ENCODE data around the gene GBGT1. TPM values are rescaled to one million over a fixed set of nuclear protein-coding genes. Genes with fewer than 3 reads are reported as not detected.

GBGT1 gene
- total and polyA plus RNA-seq, 2 of the 4 experiments (the other 2 are of a cell fraction): 1.8 to 3.2 TPM

- no peak overlapping the region for H2AFZ ChIP-seq (replicated peaks; ENCODE audit: low read length, poor library complexity)
- no peak overlapping the region for H2BK15ac ChIP-seq (ENCODE audit: low read depth, low read length)
- no peak overlapping the region for H3K23ac ChIP-seq (ENCODE audit: low read depth, low read length)
- no peak overlapping the region for H3K4me2 ChIP-seq (ENCODE audit: low read depth, low read length)
- no peak overlapping the region for H3K4ac ChIP-seq (ENCODE audit: low read depth, low read length)
- no peak overlapping the region for H3K14ac ChIP-seq (replicated peaks; ENCODE audit: low read depth, low read length)
- no peak overlapping the region for H4K5ac ChIP-seq (ENCODE audit: low read depth, low read length)
- H3K79me1 ChIP-seq (ENCODE audit: low read depth in 1 of 2, low read length in 2 of 2): peaks cover 3 to 23% of the 10 kb centered on the region in 2 experiments; a peak in 3 of 4 replicates
- ChIA-PET POLR2A (ENCODE audit: unreplicated experiment) (no interaction called here), CTCF (interaction anchor here (0.9 kb wide), 1 partner anchor 129 kb away, joined by 4 read pairs; no protein-coding TSS in a partner anchor)
- BruUV-seq (replicated peaks): no TSS peak
- dilution Hi-C loops (cut with HindIII; ENCODE audit: low sequenced_read_pairs, unreplicated experiment) (no loop called here), in situ Hi-C loops (cut with MboI; ENCODE audit: low sequenced_read_pairs) (loop anchor here (5.0 kb wide), 1 partner anchor 104 kb away; no protein-coding TSS in a partner anchor), intact Hi-C loops (cut with micrococcal nuclease) (no loop called here)
- no peaks in the 10 kb centered on the region for H3K9me3 ChIP-seq (ENCODE audit: control insufficient read depth, insufficient read depth, low read length)
- no peaks in the 10 kb centered on the region for H3K9me1 ChIP-seq (ENCODE audit: insufficient read depth, low read length)
- H2BK5ac ChIP-seq (ENCODE audit: low read depth, low read length, poor library complexity, severe bottlenecking): no peak overlapping the region
- no peak overlapping the region for H4K91ac ChIP-seq (ENCODE audit: insufficient read depth, low read depth, low read length)
- no peak for DNase-seq
- H3K27me3 ChIP-seq (ENCODE audit: control insufficient read depth, insufficient read depth, low read length): no peaks in the 10 kb centered on the region
- H2AK5ac ChIP-seq (ENCODE audit: low read depth, low read length): no peak overlapping the region
- H2AK9ac ChIP-seq (replicated peaks; ENCODE audit: low read depth, low read length, poor library complexity): peak overlapping the region; percentile 72
- H4K8ac ChIP-seq (ENCODE audit: low read depth in 2 of 2, low read length in 2 of 2): no peak overlapping the region
- 0 out of 2 replicates have a peak, but pooled peaks cover 1% of the 10 kb centered on the region for H3K36me3 ChIP-seq (ENCODE audit: control insufficient read depth, insufficient read depth, low read length)
- no peak overlapping the region for H3K56ac ChIP-seq (ENCODE audit: extremely low read depth, insufficient read depth, low read length)
- H4K20me1 ChIP-seq (ENCODE audit: insufficient read depth, low read length): peaks cover 17% of the 10 kb centered on the region
- peaks cover 6% of the 10 kb centered on the region; the same call in 1 of the 2 replicates for H3K4me1 ChIP-seq (ENCODE audit: control insufficient read depth, insufficient read depth, low read length)
- 90% methylated on average over 4 of the region's 6 CpGs; no CpG with 5 or more reads in 1 of the 2 experiments for WGBS, 2 experiments (ENCODE audit: extremely low coverage in 2 of 2, insufficient read length in 1 of 2)
- H2BK20ac ChIP-seq (ENCODE audit: low read depth, low read length): no peak overlapping the region
- no peak overlapping the region for H3K18ac ChIP-seq (ENCODE audit: low read depth, low read length)
- no peak overlapping the region for H2BK120ac ChIP-seq (ENCODE audit: low read depth, low read length)
- no peak overlapping the region for H3K4me3 ChIP-seq (ENCODE audit: insufficient read depth, low read depth, low read length)
- no peak for TF ChIP-seq RAD21 (IDR thresholded peaks at IDR 0.05; ENCODE audit: low read length)
- no peak for TF ChIP-seq BHLHE40 (IDR thresholded peaks at IDR 0.05; ENCODE audit: low read depth, low read length)
- no peak for TF ChIP-seq POLR2A (IDR thresholded peaks at IDR 0.05; ENCODE audit: low read depth, low read length)
- TF ChIP-seq CHD1 (IDR thresholded peaks at IDR 0.05; ENCODE audit: low read depth, low read length): no peak
- TF ChIP-seq, protein P1, sequence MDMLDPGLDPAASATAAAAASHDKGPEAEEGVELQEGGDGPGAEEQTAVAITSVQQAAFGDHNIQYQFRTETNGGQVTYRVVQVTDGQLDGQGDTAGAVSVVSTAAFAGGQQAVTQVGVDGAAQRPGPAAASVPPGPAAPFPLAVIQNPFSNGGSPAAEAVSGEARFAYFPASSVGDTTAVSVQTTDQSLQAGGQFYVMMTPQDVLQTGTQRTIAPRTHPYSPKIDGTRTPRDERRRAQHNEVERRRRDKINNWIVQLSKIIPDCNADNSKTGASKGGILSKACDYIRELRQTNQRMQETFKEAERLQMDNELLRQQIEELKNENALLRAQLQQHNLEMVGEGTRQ (IDR thresholded peaks at IDR 0.05; ENCODE audit: low read depth, low read length): no peak
- TF ChIP-seq MXI1 (IDR thresholded peaks at IDR 0.05; ENCODE audit: borderline replicate concordance, low read depth, low read length): no peak
- TF ChIP-seq RFX5 (IDR thresholded peaks at IDR 0.05; ENCODE audit: low read depth, low read length): no peak
- TF ChIP-seq SMC3 (IDR thresholded peaks at IDR 0.05; ENCODE audit: low read depth, low read length): no peak
- TF ChIP-seq ELK1 (IDR thresholded peaks at IDR 0.05; ENCODE audit: borderline replicate concordance, low read depth, low read length): no peak
- TF ChIP-seq RCOR1 (IDR thresholded peaks at IDR 0.05; ENCODE audit: insufficient replicate concordance, low read length): no peak
- TF ChIP-seq MAFK (IDR thresholded peaks at IDR 0.05; ENCODE audit: low read depth, low read length): no peak
- TF ChIP-seq FOS (IDR thresholded peaks at IDR 0.05; ENCODE audit: low read depth, low read length): no peak
- TF ChIP-seq, protein P2, sequence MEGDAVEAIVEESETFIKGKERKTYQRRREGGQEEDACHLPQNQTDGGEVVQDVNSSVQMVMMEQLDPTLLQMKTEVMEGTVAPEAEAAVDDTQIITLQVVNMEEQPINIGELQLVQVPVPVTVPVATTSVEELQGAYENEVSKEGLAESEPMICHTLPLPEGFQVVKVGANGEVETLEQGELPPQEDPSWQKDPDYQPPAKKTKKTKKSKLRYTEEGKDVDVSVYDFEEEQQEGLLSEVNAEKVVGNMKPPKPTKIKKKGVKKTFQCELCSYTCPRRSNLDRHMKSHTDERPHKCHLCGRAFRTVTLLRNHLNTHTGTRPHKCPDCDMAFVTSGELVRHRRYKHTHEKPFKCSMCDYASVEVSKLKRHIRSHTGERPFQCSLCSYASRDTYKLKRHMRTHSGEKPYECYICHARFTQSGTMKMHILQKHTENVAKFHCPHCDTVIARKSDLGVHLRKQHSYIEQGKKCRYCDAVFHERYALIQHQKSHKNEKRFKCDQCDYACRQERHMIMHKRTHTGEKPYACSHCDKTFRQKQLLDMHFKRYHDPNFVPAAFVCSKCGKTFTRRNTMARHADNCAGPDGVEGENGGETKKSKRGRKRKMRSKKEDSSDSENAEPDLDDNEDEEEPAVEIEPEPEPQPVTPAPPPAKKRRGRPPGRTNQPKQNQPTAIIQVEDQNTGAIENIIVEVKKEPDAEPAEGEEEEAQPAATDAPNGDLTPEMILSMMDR (conservative IDR thresholded peaks at IDR 0.05; ENCODE audit: low read depth, low read length): no peak
- no peak for TF ChIP-seq CEBPB (IDR thresholded peaks at IDR 0.05; ENCODE audit: low read depth, low read length)
- no peak for TF ChIP-seq MAZ (IDR thresholded peaks at IDR 0.05; ENCODE audit: borderline replicate concordance, low read depth, low read length)
- no peak overlapping the region for H3K27ac ChIP-seq (ENCODE audit: insufficient read depth, low read length)
- H3K9ac ChIP-seq (ENCODE audit: low read depth, low read length): no peak overlapping the region
- ATAC-seq (ENCODE audit: low read depth): no peak
Observed at GRCh38 chr9:133151041-133151440, 12.7 kb downstream of the GBGT1 start.
